Choroid plexus epithelial cell (primary cell): Measurements from ENCODE around the gene POU3F3.

Source experiments
- DNase-seq: peaks from one replicate; pipeline ENCODE4 v3.0.0-alpha.2; 2010; ENCODE audit warnings: low read depth
- H3K4me3 ChIP-seq: 2 replicates; pipeline ENCODE4 v1.5.1; 2011; ENCODE audit warnings: low read depth, mild to moderate bottlenecking, control low read depth, low read length, moderate library complexity
- CTCF ChIP-seq: conservative IDR thresholded peaks from 2 replicates; pipeline ENCODE4 v1.5.1; 2011; ENCODE audit warnings: low read depth, mild to moderate bottlenecking, control low read depth, inconsistent platforms, low read length, moderate library complexity

The POU3F3 gene

GRCh38 chr2:104867813-104868504 lies 14.0 kb downstream of the POU3F3 start:
- DNase-seq: no peak
- no peak overlapping the region for H3K4me3 ChIP-seq
- no peak for TF ChIP-seq CTCF

- no peak overlapping the region for H3K4me3 ChIP-seq
- TF ChIP-seq CTCF: no peak
- no peak for DNase-seq
These were observed 14.6 kb downstream of the POU3F3 start for GRCh38 chr2:104868505-104868866.

- no peak for DNase-seq
- no peak overlapping the region for H3K4me3 ChIP-seq
- TF ChIP-seq CTCF: no peak
These were observed 16.4 kb downstream of the POU3F3 start for GRCh38 chr2:104870100-104870975.

GRCh38 chr2:104871649-104871971 lies 17.7 kb downstream of the POU3F3 start:
- DNase-seq: no peak
- no peak overlapping the region for H3K4me3 ChIP-seq
- no peak for TF ChIP-seq CTCF

- no peak overlapping the region for H3K4me3 ChIP-seq
- TF ChIP-seq CTCF: no peak
- DNase-seq: no peak
These were observed 18.3 kb downstream of the POU3F3 start for GRCh38 chr2:104871972-104872865.

GRCh38 chr2:104872866-104873688 lies 19.2 kb downstream of the POU3F3 start:
- peak; percentile 82 for DNase-seq
- H3K4me3 ChIP-seq: peak overlapping the region; percentile 58
- TF ChIP-seq CTCF: peak; percentile 80
